PC-9 (cell line): ENCODE measurements around the gene TMEM53. TPM values are rescaled to one million over a fixed set of nuclear protein-coding genes. Genes with fewer than 3 reads are reported as not detected.

Source experiments
- BruUV-seq: library from RNA; stranded (reverse); fragments of 400-500 nt; replicated peaks from 2 replicates; lab custom pipeline; 2021; lab: Mats Ljungman, UMichigan
- CTCF ChIA-PET: fragments of 300-600 bp; sonication (Branson Sonifier 250); formaldehyde crosslinking; loops from one replicate; lab custom pipeline; 2022; ENCODE audit warnings: antibody characterized with exemption; lab: Charles Lee
- POLR2A ChIA-PET: fragments of 300-600 bp; sonication (Branson Sonifier 250); formaldehyde crosslinking; loops from one replicate; lab custom pipeline; 2022; ENCODE audit warnings: antibody characterized with exemption; ENCODE audit not compliant: unreplicated experiment; lab: Charles Lee
- DNase-seq, 2 experiments: peaks; one replicate each; pipeline versions ENCODE4 v3.0.0 to v3.0.0-alpha.2; 2015 to 2022; ENCODE audit warnings: mixed read lengths in 1 of 2
- H2AFZ ChIP-seq: fragments of 200-600 bp; sonication (generic); 2 replicates; pipeline ENCODE4 v1.8.1; 2017; ENCODE audit warnings: antibody characterized with exemption
- H3F3A ChIP-seq: fragments of 200-600 bp; sonication (generic); 2 replicates; pipeline ENCODE4 v1.8.1; 2017; ENCODE audit warnings: antibody characterized with exemption, mild to moderate bottlenecking, low read depth; ENCODE audit not compliant: insufficient read depth
- H3K27ac ChIP-seq: fragments of 200-600 bp; sonication (generic); 2 replicates; pipeline ENCODE4 v1.6.1; 2016; ENCODE audit warnings: mixed run types
- H3K27me3 ChIP-seq: fragments of 200-600 bp; sonication (generic); 2 replicates; pipeline ENCODE4 v1.6.1; 2016; ENCODE audit warnings: low read depth, mixed run types; ENCODE audit not compliant: insufficient read depth
- H3K36me3 ChIP-seq: fragments of 200-600 bp; sonication (generic); 2 replicates; pipeline ENCODE4 v1.6.1; 2016; ENCODE audit warnings: low read depth, mixed run types
- H3K4me1 ChIP-seq: fragments of 200-600 bp; sonication (generic); replicated peaks from 2 replicates; pipeline ENCODE4 v1.6.1; 2016; ENCODE audit warnings: mixed run types; ENCODE audit not compliant: insufficient read depth
- H3K4me2 ChIP-seq: fragments of 200-600 bp; sonication (generic); 2 replicates; pipeline ENCODE4 v1.6.1; 2017; ENCODE audit warnings: mixed run types
- H3K4me3 ChIP-seq: fragments of 200-600 bp; sonication (generic); 2 replicates; pipeline ENCODE4 v1.6.1; 2016; ENCODE audit warnings: mixed run types
- H3K79me2 ChIP-seq: fragments of 200-600 bp; sonication (generic); 2 replicates; pipeline ENCODE4 v1.6.1; 2017; ENCODE audit warnings: low read depth, mixed run types
- H3K9me2 ChIP-seq: fragments of 200-600 bp; sonication (generic); 2 replicates; pipeline ENCODE4 v1.8.1; 2017; ENCODE audit warnings: mild to moderate bottlenecking; ENCODE audit not compliant: insufficient read depth
- H3K9me3 ChIP-seq: fragments of 200-600 bp; sonication (generic); 2 replicates; pipeline ENCODE4 v1.8.1; 2016; ENCODE audit warnings: low read depth; ENCODE audit not compliant: insufficient read depth
- H4K20me1 ChIP-seq: fragments of 200-600 bp; sonication (generic); 2 replicates; pipeline ENCODE4 v1.8.1; 2017; ENCODE audit not compliant: insufficient read depth
- CTCF ChIP-seq: fragments of 200-600 bp; sonication (generic); conservative IDR thresholded peaks from 2 replicates; pipeline ENCODE4 v1.6.1; 2017; ENCODE audit warnings: mixed run types, antibody characterized with exemption, mild to moderate bottlenecking, moderate library complexity
- EZH2 ChIP-seq: fragments of 200-600 bp; sonication (generic); IDR thresholded peaks from 2 replicates; pipeline ENCODE4 v1.8.0; 2017; ENCODE audit warnings: antibody characterized with exemption, low read depth
- intact Hi-C: fragments of 100-400 bp; cut with micrococcal nuclease; formaldehyde crosslinking; loops from one replicate; pipeline ENCODE4 v1.10.0; 2022; ENCODE audit not compliant: unreplicated experiment
- total RNA-seq: library from RNA; stranded (reverse); gene quantifications from 2 replicates; pipeline ENCODE4 v1.2.3, GENCODE V29; 2021

TMEM53 gene
- total RNA-seq, 1 experiment from 2014 or later, result 36.1 TPM

- ChIA-PET POLR2A (interaction anchor here (0.6 kb wide), 1 partner anchor 434 kb away, joined by 4 read pairs; no protein-coding TSS in a partner anchor), CTCF (no interaction called here)
- no peaks in the 10 kb centered on the region for H3K4me1 ChIP-seq
- no TSS peak for BruUV-seq
- H3K4me2 ChIP-seq, result no peak overlapping the region
- intact Hi-C loops, result no loop called here
- H4K20me1 ChIP-seq, result no peaks in the 10 kb centered on the region; the same call in 1 of the 2 replicates
- TF ChIP-seq CTCF, result no peak
- TF ChIP-seq EZH2, result no peak
- no peaks in the 10 kb centered on the region for H3K9me3 ChIP-seq
- H3K9me2 ChIP-seq, result no peaks in the 10 kb centered on the region
- no peaks in the 10 kb centered on the region for H3K27me3 ChIP-seq
- H3K4me3 ChIP-seq, result no peak overlapping the region
- H3F3A ChIP-seq, result no peaks in the 10 kb centered on the region
- H3K36me3 ChIP-seq, result no peaks in the 10 kb centered on the region; the same call in 1 of the 2 replicates
- H3K79me2 ChIP-seq, result no peaks in the 10 kb centered on the region
- H2AFZ ChIP-seq, result no peak overlapping the region
- DNase-seq, result no peak
- no peak overlapping the region for H3K27ac ChIP-seq
Observed at GRCh38 chr1:44646261-44647110, 27.8 kb downstream of the TMEM53 start.

GRCh38 chr1:44645476-44646244 is 28.6 kb downstream of the TMEM53 start:
- no peaks in the 10 kb centered on the region; the same call in 1 of the 2 replicates for H4K20me1 ChIP-seq
- H3K27me3 ChIP-seq, result no peaks in the 10 kb centered on the region
- no TSS peak for BruUV-seq
- CTCF ChIA-PET, result no interaction called here
- no peaks in the 10 kb centered on the region for H3K9me2 ChIP-seq
- no peaks in the 10 kb centered on the region for H3K4me1 ChIP-seq
- no peak overlapping the region for H3K4me3 ChIP-seq
- no peak overlapping the region for H3K4me2 ChIP-seq
- no peaks in the 10 kb centered on the region; the same call in 1 of the 2 replicates for H3K36me3 ChIP-seq
- TF ChIP-seq EZH2 (no peak), CTCF (no peak)
- H2AFZ ChIP-seq, result no peak overlapping the region
- no peaks in the 10 kb centered on the region for H3K9me3 ChIP-seq
- no peak overlapping the region for H3K27ac ChIP-seq
- H3K79me2 ChIP-seq, result no peaks in the 10 kb centered on the region
- POLR2A ChIA-PET, result no interaction called here
- DNase-seq, result no peak
- H3F3A ChIP-seq, result no peaks in the 10 kb centered on the region
- intact Hi-C loops, result no loop called here

GRCh38 chr1:44644806-44645205 is 29.5 kb downstream of the TMEM53 start:
- no peaks in the 10 kb centered on the region for H3K4me1 ChIP-seq
- no peaks in the 10 kb centered on the region for H3K9me3 ChIP-seq
- no peaks in the 10 kb centered on the region for H3F3A ChIP-seq
- no peaks in the 10 kb centered on the region for H3K9me2 ChIP-seq
- TF ChIP-seq CTCF, result no peak
- no peak for TF ChIP-seq EZH2
- no peak overlapping the region for H3K4me3 ChIP-seq
- intact Hi-C loops, result no loop called here
- POLR2A ChIA-PET, result no interaction called here
- H3K27me3 ChIP-seq, result no peaks in the 10 kb centered on the region
- H4K20me1 ChIP-seq, result no peaks in the 10 kb centered on the region; the same call in none of the 2 replicates
- no peak overlapping the region for H3K4me2 ChIP-seq
- DNase-seq, result no peak
- no peak overlapping the region for H2AFZ ChIP-seq
- CTCF ChIA-PET, result no interaction called here
- no peaks in the 10 kb centered on the region for H3K79me2 ChIP-seq
- no peak overlapping the region for H3K27ac ChIP-seq
- BruUV-seq, result no TSS peak
- H3K36me3 ChIP-seq, result no peaks in the 10 kb centered on the region; the same call in 1 of the 2 replicates
